Measurements from ENCODE around the gene RAB14.
"Not testable (repeated sequence)": the region's sequence is repeated elsewhere in the genome, so short reads cannot be mapped to it uniquely, and the experiment has no call there.

The RAB14 gene

DNA sequence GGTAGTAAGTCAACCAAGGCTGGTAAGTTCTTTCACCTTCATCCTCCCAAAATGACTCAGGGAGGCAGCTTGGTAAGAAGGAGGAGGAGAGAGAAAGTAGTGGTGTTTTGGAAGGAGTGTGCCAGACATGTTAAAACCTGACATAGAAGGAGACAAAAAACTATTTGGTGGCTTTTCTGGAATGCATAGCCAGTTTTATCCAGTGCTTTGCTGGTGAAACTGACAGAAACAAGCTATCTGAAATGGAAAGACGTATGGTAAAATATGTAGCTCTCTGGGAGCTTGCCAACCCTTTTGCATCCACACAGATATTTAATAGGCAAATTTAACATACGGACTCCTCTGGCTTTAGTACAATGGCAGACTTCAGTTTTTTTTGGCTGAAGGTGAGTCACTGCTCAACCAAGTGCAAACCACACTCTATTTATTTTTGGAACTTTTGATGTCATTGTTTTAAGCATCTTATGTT is 45.4 kb downstream of the RAB14 start:
- no peak for DNase-seq (ENCODE audit: low read depth in 2 of 2)

DNA sequence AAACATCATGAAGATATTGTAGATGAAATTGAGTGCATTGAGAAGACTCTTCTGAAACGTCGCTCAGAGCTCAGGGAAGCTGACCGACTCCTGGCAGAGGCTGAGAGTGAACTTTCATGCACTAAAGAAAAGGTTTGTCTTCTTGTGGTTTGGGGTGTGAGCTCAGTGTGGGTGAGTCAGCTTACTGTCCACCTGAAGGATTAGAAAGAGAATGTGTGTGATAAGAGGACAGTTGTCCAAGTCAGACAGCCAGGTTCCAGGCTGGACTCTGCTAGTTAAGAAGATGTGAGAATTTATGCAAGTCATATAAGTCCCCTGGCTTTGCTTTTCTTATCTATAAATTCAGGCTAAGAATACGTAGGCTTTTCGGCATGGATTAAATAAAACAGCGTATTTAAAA is 46.9 kb downstream of the RAB14 start:
- no peak for DNase-seq (ENCODE audit: low read depth in 2 of 2)

DNA sequence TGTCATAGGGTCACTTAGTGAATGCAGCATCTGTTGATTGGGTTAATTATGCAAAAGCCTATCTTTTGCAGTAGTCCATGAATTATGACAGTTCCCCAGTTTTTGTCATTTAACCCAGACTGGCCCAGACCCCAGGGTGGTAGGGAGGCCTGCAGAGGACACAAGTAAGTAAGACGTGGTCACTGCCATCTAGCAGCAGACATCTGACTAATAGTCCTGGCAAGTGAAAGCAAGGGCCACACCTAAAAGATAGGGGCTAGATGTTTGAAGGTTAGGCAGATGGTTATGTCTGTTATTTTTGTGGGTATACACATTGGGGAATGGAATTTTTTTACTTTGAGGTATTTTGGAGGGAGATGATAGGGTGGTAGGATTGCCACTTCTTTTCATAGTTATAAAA is 48.0 kb downstream of the RAB14 start:
- DNase-seq (ENCODE audit: low read depth in 2 of 2): no peak

DNA sequence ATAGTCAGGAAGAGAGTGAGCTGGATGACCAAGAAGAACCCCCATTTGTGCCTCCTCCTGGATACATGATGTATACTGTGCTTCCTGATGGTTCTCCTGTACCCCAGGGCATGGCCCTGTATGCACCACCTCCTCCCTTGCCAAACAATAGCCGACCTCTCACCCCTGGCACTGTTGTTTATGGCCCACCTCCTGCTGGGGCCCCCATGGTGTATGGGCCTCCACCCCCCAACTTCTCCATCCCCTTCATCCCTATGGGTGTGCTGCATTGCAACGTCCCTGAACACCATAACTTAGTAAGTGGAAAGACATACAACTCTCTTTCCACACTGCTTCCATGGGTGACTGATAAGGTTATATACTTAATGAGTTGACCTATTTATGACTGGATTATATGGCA is 51.5 kb downstream of the RAB14 start:
- DNase-seq (ENCODE audit: low read depth in 2 of 2): no peak

DNA sequence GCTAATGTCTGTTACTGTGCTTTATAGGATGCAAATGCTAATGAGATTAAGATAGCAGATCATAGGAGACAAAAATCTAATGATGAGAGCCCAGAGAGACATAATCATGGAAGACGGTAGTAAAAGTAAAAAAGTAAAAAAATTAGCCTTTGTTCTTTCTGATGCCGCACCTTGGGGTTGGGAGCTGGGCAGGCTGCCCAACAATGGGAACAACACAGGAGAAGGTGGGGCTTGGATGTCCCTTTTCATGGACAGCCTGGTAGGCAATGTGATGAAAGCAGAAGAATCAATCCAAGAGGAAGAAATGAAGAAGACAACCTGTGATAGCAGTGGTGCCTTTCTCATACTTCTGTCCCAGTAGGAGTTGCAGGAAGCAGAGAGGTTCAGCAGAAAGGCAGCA is 57.2 kb downstream of the RAB14 start:
- DNase-seq (ENCODE audit: low read depth in 2 of 2): no peak

DNA sequence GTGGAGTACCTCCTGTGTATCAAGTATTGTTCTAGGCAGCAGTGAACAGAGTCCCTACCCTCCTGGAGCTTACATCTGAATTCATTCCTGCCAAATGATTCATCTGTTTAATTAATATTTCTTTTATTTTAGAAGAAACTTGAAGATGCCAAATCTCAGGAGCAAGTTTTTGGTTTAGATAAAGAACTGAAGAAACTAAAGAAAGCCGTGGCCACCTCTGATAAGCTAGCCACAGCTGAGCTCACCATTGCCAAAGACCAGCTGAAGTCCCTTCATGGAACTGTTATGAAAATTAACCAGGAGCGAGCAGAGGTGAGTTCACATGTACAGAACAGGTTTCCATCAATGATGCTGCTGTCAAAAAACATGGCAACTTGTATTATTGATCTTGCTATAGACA is 57.9 kb downstream of the RAB14 start:
- DNase-seq (ENCODE audit: low read depth in 2 of 2): no peak

DNA sequence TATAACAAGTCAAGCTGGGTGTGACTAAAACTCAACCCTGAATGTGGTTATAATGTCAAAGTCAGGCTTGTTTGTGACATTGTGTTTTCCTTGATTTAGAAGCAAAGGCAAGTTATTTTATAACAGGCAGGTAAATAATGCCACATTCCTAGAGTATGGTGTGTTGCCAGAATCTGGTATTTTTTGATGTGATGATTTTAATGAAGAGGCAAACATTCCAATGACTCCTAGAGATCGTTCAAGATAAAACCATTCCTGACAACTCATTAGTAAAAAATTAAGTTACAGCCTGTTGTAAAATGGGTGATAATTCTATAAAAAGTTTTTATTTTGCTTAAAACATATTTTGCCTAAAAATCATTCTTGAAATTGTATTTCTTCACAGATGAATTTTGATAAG is 60.0 kb downstream of the RAB14 start:
- no peak for DNase-seq (ENCODE audit: low read depth in 2 of 2)

DNA sequence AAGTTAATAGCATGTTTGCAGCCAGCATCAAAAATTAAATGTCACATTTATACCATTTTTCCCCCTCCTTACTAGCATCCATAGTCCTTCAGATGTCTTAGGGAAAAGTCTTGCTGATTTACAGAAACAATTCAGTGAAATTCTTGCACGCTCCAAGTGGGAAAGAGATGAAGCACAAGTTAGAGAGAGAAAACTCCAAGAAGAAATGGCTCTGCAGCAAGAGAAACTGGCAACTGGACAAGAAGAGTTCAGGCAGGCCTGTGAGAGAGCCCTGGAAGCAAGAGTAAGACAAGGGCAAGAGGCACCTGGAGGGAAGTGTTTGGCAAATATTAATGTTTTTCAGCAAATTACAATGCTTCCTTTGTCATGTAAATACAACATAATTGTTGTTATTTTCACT is 60.4 kb downstream of the RAB14 start:
- no peak for DNase-seq (ENCODE audit: low read depth in 2 of 2)

DNA sequence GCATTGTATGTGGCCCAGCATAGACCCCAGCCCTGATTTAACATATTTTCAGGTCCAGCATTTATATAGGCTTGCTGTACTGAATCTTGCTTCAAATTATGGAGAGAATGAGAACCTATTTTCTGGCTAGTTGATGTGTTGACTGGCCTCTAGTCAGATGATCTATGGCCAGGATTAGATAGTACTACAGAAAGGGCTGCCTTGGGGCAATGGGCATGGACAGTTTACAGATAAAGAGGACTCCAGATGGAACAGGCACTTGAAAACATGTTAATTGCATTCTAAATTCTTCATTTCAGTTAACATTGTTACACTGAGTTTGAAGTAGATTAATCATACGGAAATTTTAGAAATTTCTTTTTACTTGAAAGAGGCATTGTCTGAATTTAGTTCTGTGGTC is 61.5 kb downstream of the RAB14 start:
- no peak for DNase-seq (ENCODE audit: low read depth in 2 of 2)

DNA sequence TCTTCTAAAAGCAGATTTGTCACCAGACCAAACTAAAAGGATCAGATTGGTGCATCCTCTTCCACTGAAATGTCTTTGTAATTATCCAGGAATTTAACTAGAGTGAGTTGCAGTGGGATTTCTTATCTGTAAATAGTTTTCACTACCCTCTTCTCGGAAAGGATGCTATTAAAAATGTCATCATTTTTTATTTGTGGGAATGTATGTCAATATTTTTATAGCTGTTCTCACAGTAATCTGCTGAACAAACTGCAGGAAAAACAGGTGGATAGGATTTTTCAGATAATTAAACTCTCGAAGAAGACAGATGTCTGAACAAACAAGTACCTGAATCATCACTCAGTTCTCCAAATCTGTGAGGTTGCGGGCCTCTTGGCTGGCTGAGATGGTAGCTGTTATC is 62.7 kb downstream of the RAB14 start:
- no peak for DNase-seq (ENCODE audit: low read depth in 2 of 2)

DNA sequence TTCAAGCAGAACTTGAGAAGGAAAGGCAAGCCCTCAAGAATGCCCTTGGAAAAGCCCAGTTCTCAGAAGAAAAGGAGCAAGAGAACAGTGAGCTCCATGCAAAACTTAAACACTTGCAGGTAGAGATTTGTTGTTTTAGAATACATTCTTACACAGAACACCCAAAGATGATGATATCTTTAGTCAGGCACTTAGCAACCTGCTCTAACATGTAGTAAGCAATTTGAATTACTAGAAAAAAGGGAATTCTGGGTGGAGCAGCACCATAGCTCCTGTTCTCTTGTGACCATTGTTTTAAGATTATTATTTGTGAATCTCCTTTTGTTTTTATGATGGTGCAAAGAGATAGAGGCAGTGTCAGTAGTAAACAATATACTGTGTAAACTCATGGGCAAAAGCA is 63.1 kb downstream of the RAB14 start:
- no peak for DNase-seq (ENCODE audit: low read depth in 2 of 2)

DNA sequence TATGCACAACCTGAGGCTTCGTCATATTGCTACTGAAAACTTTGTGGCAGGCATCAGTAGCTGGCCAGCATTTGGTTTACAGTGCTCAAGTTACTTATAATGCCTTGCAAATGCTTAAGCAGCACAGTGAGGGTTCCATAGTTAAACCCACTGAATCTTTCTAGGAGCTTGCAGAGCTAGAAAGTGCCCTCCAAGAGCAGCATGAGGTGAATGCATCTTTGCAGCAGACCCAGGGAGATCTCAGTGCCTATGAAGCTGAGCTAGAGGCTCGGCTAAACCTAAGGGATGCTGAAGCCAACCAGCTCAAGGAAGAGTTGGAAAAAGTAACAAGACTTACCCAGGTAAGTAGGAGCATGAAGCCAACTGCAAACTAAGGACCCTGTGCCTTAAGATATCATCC is 66.0 kb downstream of the RAB14 start:
- no peak for DNase-seq (ENCODE audit: low read depth in 2 of 2)

DNA sequence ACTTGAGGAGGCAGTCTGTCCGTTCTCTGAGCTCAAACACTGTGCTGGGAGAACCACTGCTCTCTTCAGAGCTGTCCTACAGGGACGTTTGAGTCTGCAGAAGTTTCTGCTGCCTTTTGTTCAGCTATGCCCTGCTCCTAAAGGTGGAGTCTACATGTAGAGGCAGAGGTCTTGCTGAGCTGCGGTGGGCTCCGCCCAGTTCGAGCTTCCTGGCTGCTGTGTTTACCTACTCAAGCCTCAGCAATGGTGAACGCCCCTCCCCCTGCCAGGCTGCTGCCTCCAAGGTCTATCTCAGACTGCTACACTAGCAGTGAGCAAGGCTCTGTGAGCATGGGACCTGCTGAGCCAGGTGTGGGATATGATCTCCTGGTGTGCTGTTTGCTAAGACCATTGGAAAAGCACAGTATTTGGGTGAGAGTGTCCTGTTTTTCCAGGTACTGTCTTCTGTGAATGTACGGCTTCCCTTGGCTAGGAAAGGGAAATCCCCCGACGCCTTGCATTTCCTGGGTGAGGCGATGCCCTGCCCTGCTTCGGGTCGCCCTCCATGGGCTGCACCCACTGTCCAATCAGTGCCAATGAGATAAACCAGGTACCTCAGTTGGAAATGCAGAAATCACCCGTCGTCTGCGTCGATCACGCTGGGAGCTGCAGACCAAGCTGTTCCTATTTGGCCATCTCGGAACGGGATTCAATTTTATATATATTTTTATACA is 68.4 kb downstream of the RAB14 start:
- peak; percentile 38 to 47 for DNase-seq (ENCODE audit: low read depth in 2 of 2)

DNA sequence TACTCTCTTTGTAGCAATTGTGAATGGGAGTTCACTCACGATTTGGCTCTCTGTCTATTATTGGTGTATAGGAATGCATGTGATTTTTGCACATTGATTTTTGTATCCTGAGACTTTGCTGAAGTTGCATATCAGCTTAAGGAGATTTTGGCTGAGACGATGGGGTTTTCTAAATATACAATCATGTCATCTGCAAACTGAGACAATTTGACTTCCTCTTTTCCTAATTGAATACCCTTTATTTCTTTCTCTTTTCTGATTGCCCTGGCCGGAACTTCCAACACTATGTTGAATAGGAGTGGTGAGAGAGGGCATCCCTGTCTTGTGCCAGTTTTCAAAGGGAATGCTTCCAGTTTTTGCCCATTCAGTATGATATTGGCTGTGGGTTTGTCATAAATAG is 72.3 kb downstream of the RAB14 start:
- not testable (repeated sequence) for DNase-seq (ENCODE audit: low read depth in 2 of 2)
